Smooth muscle cell of the brain vasculature (primary cell): ENCODE measurements around the gene TMEM178B.

Experiments used
- DNase-seq: peaks from one replicate; pipeline ENCODE4 v3.0.0-alpha.2; 2012; ENCODE audit warnings: low read depth, low spot score

Gene TMEM178B

DNA sequence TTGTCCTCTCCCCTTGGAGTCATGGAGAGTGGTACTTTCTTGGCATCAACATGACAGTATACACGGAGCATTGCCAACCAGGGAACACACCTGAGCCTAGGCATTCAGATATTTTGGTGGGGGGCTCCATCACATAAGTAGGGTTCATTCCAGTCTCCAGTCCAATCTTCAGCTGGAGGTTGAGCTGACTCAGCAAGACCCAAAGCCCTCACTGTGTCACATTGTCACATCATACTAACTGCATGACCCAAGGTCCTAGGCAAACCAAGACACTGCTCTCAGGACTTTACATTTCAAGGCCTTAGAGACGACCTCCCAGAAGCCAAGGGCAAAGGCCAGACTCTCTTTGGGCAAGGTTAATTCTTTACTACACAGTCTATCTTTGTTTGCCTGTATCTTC, 190.1 kb downstream of the TMEM178B start:
- no peak for DNase-seq

DNA sequence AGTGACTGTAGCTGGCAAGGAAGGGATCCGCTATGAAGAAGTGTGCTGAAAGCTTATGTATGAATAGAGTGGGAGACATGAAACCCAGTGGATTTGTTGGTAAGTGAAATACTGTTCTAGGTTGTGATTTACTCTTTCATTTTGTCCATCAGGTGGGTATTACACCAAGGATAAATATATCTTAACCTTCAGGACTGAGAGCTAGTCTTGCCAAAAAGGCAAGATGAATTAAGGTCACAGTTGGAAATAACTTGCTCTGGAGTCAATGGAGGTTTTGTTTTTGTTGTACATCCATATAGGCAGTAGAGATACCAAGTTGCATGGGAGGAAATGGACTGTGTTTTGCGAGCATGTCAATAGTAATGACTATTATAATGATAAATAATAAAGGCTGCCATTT, 190.6 kb downstream of the TMEM178B start:
- no peak for DNase-seq

DNA sequence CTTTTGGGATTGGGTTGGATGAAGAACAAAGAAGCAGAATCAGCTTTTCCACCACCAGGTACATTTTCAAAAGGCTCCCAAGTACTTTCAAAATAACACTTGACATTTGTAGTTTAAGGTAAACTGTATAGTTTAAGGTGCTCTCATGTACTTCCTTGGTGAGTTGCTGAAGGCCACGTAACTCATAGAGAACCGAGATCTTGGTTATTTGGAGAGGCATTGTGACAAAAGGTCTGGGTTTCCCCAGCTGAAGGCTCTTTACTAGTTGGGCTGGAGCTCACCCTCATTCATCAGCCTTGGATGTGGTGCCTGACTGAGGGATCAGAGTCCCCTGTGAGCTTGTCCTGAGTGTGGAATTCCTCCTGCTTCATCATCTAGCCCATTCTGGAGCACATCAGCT, 191.8 kb downstream of the TMEM178B start:
- DNase-seq: no peak

DNA sequence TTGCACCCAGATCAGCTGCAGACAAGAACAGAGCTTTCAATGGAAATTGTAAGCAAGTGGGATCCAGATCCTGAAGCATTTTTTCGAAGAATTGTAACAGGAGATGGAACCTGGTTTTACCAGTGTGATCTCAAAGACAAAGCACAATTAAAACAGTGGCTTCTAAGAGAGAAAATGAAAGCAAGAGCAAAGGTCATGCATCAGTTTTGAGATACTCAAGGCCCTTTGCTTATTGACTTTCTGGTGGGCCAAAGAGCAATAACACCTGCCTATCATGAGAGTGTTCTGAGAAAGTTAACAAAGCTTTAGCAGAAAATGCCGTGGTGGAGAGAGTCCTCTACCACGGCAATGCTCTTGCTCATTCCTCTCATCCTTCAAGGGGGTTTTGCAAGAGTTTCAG, 194.8 kb downstream of the TMEM178B start:
- DNase-seq: no peak

DNA sequence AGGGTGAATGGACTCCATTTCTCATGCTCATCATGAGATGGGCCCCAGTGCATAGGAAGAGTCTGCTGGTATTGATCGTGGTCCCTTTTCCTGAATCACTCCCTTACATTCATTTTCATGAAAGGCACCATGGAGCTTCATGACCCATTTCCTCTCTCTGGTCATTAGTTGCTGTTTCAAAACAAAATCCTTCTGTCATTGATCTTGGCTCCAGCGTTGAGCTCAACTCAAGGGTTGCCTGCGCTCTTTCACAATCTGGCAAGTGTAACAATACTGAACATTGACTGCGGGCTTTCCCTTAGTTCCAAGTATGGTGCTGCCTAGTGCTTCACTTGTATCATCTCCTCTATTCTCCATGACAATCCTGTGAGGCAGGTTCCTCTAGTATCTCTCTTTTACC, 197.6 kb downstream of the TMEM178B start:
- no peak for DNase-seq

DNA sequence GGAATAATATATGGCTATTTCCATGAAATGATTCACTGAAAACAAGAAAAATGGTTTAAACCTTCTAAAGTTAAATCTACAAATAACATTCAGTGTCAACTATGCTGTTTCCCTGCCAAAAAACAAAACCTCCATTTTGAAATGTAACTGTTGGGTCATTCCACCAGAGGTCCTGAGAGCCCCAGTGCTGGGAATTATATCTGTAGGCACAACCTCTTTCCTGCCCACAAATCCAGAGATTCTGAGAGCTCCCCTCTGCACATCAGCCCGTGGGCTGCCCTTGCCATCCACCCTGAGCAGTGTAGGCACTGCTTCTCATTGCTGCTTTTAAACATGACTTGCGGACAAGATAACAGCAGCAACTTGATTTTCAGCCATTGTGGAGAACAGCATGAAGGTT, 198.6 kb downstream of the TMEM178B start:
- DNase-seq: no peak

DNA sequence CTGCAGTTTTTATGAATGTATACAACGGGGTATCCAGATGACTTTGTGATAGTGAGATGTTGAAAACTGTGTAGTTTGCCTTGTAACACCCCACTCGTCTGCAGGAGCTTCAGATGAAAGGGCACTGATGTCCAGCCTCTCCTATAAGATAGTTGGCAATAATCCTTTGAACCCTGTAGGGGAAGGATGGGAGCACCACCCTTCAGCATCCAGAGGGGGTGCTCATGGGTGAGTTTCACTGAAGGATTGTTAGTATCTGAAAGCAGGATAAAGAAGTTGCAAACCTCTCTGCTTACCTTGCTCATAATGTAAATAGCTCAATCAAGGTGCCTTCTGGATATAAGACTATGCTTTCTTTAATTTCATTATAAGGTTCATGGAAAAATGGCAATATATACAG, 201.5 kb downstream of the TMEM178B start:
- no peak for DNase-seq

DNA sequence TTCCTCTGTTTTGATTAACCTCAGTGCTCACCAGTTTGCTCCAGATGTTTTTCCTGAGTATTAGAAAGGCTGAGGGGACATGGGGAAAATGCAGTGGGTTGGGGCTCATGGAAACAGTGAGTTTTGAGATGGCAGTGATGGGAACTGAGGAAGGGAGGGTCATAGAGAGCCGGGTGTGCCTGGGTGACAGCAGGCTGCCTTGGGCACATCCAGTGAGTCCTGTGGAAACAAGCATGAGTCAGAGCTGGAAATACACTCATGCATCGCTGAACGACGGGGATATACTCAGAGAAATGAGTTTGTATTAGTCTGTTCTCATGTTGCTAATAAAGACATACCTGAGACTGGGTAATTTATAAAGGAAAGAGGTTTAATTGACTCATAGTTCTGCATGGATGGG, 202.2 kb downstream of the TMEM178B start:
- DNase-seq: no peak

DNA sequence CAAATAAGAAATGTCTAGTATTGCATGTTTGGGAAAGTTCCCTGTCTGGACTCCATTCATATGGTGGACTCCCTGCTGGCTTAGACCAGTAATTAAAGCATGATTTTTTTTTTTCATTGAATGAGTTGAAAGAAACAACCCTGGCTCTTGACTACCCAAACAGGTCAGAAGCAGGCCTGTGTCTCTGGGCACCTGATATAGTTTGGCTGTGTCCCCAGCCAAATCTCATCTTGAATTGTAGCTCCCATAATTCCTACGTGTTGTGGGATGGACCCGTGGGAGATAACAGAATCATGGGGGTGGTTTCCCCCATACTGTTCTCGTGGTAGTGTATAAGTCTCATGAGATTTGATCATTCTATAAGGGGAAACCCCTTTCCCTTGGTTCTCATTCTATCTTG, 206.2 kb downstream of the TMEM178B start:
- DNase-seq: no peak

DNA sequence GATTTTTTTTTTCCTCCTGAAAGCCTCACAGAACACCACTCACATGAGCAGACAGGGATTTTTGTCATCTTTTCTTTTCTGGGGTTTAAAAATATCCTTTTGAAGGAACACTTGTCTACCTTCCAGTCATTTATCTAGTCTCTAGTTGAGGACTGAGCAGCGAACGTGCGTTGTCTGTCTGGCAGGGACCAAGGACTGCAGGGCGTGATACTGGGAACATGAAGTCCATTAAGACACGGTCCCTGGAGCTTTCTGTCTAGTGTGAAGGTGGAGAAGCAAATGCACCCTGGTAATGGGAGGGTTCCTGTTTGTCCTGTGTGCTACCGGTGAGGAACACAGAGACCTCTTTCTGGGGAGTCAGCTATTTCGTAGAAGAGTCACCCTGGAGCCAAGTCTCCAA, 207.4 kb downstream of the TMEM178B start:
- DNase-seq: no peak

DNA sequence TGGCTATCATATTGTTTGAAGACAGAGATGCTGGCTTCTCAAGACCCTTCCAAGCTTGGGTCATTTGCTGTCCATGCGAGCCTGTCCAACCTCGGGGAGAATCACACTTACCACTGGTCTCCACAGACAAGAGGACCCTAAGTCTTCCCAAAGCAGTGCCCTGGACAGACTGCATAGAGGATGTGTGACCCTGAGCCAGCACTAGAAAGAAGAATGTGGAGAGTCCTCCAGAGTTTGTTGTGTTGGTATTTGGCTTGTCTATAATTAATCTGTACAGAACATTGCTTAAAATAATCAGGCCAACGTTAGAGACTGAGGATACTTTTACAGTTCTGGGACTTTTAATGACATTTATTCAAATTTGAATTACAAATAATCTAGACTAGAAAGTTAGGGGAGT, 212.7 kb downstream of the TMEM178B start:
- no peak for DNase-seq

DNA sequence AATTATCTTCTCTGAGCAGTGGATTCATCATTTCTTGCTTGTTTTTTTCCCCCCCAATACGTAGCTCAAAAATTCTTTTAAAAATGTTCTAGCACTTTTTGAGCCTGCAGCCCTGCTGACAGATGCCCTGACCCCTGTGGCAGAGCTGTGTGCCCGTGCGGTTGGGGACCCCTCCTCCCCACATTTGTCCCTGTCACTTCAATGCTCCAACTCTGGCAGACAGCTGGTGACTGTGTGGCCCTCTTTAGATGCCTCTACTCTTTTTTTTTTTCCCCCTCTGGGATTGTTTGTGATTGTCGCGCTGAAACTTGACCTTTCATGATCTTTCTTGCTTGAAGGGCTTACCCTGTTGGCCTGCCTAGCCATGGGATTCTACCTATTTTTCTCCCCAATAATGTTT, 214.1 kb downstream of the TMEM178B start:
- no peak for DNase-seq

DNA sequence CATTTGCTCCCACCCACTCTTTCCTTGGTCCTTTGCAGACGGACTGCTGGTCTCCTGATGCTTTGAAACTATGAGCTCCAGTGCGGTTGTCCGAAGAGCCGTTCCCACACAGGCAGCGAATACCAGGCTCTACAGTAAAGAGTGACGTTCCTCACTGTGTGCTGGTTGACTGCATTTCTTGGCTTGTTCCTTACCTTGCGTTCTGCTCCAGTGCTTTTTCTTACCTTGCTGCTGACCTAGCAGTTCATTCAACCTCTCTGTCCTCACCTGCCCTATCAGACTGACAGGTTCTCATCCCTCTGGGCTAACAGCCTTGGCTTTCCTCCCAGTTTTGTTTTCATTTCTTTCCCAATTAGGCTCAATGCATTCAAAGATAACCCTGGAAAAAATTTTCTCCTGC, 214.8 kb downstream of the TMEM178B start:
- DNase-seq: no peak

DNA sequence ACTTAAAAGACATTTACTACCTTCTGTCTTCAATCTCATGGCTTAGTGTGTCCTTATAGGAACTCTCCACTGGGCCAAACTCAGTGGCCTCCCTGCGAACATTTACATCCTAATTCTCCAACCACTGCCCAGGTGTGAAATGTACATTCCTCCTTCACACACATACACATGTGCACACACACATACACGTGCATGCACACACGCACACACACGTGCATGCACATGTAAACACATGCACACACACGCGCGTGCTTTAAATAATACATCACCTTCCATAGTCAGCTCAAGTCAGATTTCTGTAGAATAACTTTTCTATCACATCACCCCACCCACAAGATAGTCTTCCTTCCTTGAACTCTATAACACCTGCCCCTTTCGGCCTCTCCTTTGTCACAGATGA, 216.5 kb downstream of the TMEM178B start:
- DNase-seq: no peak

DNA sequence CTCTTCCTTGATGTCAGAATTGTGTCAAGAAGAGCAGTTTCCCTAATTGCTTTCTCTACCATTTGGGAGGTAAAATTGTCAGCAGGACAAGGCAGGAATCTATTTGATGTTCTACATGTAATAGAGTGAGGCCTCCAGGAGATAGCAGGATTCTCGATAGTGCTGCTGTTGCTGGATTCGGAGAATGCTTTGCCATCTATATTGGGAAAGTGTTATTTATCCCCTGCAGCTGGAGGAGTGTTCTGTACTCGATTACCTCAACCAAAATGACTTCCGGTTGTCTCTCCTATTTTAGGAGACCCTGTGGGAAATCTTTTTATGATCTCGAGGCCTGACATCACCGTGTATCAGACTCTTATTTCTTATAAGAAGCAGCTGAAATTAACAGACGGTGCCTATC, 217.1 kb downstream of the TMEM178B start:
- no peak for DNase-seq

DNA sequence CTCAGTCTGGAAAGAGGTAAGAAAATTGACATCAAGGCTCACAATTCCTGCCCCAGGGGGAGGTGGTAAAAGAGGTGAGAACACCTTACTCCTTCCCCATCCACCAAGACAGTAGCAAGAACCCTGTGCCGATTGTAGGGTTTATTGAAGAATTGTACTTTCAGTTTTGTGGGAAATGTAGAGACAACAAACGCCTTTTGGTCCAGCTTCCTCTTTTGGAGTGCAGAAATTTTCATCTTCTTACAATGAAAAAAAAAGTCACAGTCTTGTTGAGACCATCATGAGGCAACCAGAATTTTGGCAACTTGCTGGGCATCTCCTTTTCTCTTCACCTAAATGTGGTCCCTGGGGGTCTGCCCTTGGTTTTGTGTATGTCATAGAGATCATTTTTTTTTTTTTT, 217.7 kb downstream of the TMEM178B start:
- DNase-seq: no peak

DNA sequence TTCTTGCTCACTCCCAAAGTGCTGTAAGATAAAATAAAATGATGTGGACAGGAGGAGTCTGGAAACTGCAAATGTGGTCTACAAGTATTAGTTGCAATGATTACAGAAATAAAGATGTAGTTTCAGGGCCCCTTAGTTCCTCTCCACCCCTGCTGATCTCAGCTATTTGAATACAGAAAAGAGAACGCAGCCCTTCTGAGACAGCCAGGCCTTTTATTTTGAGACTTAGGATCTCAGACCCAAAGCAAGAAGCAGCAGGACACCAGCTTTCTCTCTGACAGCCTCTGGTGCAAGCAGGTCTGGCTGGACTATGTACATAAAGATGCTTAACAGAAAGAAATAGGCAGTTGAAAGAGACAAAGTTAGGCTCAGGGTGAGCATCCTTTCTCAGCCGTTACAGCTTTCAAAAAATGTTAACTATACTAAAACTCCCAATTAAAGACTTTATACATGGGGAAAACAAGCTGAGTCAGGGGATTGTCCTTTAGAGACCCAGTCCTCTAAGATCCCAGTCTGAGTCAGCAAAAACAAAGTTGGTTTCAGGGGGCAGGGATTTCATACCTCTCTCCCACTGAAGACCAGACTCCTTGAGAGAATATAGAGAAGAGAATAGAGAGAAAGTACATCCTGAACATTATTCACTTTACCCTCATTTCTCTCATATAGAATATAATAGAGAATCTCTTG, 220.4 kb downstream of the TMEM178B start:
- DNase-seq: no peak

DNA sequence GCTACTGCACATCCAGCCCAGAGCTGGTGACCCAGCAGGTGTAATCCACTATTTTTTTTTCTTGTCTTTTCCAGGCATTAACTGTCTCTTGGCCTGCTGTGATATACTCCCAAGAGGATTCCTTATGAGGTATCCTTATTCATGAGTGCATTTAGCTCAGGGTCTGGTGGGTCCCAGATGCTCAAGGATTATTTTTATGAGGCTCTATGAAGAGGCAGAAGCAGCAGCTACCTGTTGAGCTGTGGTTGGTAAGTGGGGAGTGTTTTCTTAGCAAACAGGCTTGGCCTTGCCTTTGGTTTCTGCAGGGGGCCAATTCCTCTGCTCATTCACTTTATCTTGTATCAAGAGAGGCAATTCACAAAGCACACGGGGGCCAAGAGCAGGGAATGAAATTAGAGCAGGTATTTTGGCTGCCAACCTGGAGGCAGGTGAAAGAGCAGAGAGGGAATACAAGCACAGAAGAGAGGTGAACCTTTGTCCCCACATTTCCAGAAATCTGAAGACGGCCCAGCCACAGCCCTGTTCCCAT, 221.6 kb downstream of the TMEM178B start:
- DNase-seq: no peak

DNA sequence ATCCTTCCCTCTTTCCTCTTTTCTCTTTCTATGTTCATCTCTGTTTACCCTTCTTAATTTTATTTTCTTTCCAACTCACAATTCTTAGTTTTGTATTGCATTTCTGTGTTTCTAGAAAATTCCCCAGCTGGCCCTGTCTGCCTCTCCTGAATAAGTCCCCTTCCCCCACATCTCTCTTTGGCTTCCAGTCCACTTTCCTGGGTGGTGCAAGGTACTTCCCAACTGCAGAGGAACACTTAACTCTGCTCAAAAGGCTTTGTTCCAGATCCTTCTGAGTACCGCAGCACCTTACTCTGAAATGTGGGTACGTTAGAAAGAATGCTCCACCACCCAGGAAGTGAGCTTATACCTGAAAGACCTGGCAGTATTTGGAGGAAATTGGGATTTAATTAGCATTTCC, 227.0 kb downstream of the TMEM178B start:
- DNase-seq: no peak

DNA sequence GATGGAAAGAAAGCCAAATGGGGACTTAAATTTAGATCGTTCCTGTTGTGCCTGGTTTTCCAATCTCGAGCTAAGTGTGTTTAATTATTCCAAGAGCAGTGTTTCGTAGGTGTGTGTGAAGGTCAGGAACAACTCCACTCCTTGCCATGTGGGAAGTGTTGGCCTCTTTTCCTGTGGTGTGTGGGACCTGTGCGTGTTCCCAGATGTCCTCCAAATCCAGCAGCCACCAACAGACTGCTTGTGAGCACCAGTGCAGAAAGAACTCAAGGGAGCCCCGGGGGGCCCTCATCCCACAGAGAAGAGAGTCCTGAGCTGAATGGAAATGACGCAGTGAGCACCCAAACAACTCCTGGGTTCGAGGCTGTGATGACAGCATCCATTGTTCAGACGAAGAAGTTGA, 227.7 kb downstream of the TMEM178B start:
- no peak for DNase-seq

DNA sequence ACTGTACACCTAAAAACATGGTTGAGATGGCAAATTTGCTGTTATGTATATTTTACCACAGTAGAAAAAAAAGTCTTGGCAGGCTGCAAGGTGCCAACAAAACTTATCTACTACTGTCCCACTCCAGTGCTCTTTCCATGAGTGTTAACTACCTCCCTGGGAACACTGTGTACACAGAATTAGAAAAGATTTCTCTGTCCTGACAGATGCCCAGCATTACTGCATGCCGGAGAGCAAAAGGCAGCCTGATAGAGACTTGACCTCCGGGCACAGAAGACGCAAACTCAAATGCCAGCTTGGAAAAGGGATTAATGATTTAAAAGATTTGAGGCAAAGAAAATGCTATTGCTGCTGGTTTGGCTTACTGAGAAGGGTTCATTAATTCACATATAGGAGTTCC, 228.8 kb downstream of the TMEM178B start:
- no peak for DNase-seq

DNA sequence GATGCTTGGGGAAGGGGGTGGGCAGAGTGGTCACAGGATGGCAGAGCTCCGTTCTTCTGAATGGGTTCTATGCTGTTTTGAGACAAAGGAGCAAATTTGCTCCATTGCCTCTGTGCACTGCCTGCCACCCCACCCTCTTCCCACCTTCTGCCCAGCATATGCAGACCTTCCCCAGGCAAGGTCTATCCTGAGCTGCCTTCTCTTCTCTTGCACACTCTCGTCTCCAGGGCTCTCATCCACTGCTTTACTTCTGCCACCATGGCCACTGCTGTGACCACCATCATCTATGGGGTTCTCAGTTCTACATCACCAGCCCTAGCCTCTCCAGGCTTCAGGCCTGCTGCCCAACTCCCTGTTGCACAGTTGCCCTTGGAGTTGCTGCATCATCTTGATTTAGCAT, 230.4 kb downstream of the TMEM178B start:
- no peak for DNase-seq

DNA sequence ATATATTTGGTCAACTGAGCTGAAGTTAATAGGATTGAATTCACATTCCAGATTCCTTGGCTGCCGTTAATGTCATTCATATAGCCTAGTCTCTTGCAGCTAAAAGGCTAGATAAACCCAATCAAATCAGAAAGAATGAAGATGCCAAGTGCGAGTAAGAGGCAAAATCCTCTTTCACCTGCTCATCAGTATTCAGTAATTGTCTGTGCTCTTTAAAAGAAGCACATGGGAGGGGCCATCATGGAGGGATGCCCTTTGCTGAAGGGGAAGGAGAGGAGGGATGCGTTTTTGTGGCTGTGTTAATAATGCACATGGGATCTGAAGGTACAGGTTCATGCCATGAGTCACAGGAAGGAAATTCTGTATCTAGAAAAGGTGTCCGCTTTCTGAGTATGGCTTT, 232.2 kb downstream of the TMEM178B start:
- DNase-seq: no peak

DNA sequence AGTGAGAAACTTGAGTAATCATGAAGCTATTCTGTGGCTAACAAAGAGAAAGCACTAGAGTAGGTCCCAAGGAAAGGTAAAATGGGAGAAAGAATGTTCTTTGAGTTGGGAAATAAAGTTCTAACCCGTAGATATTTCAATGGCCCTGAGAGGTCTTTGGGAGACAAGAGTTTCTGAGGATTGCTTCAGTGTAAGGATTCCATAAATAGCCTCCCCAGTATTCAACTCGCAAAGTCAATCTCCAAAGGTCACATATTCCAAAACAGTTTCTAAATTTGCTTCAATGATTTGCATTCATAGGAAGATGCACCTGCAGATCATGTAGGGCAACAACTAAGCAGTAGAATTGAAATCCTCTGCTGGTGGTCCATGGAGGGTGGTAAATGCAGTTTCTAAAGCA, 238.5 kb downstream of the TMEM178B start:
- no peak for DNase-seq
